Measurements from ENCODE around the gene VKORC1L1.
"Not testable (repeated sequence)": the region's sequence is repeated elsewhere in the genome, so short reads cannot be mapped to it uniquely, and the experiment has no call there.

GRCh38 chr7:65988503-65988902, 115.6 kb downstream of the VKORC1L1 start:
- not testable (repeated sequence) for TF ChIP-seq REST (IDR thresholded peaks at IDR 0.05; ENCODE audit: borderline replicate concordance); CTCF (IDR thresholded peaks at IDR 0.05; ENCODE audit: poor library complexity, severe bottlenecking); SMC3 (conservative IDR thresholded peaks at IDR 0.05; ENCODE audit: poor library complexity)

Data from neural cell (in vitro differentiated cells).